ENCODE results near the gene PFKL.

DNA sequence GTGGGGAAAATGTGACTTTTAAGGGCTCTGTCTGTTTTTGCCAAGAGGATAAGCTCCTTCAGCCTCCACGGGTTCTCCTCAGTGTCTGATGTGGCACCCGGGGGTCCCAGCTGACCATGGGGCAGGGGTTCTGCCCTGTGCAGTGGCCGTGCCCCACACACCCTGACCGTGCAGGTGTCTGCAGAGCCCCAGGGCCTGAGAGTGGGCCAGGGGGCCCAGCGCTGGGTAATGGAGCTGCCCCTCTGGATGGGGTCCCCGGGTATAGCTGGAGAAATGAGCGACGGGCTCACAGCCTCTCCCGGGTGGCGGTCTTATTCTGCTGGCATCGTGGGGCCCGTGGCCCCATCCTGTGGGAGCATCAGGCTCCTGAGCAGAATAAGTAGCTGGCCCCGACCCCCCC, 2.9 kb upstream of the PFKL start:
- TF ChIP-seq, protein P1, sequence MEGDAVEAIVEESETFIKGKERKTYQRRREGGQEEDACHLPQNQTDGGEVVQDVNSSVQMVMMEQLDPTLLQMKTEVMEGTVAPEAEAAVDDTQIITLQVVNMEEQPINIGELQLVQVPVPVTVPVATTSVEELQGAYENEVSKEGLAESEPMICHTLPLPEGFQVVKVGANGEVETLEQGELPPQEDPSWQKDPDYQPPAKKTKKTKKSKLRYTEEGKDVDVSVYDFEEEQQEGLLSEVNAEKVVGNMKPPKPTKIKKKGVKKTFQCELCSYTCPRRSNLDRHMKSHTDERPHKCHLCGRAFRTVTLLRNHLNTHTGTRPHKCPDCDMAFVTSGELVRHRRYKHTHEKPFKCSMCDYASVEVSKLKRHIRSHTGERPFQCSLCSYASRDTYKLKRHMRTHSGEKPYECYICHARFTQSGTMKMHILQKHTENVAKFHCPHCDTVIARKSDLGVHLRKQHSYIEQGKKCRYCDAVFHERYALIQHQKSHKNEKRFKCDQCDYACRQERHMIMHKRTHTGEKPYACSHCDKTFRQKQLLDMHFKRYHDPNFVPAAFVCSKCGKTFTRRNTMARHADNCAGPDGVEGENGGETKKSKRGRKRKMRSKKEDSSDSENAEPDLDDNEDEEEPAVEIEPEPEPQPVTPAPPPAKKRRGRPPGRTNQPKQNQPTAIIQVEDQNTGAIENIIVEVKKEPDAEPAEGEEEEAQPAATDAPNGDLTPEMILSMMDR (IDR thresholded peaks at IDR 0.05) = no peak
- no peak for TF ChIP-seq EZH2 (IDR thresholded peaks at IDR 0.05; ENCODE audit: borderline replicate concordance, insufficient read depth, low read depth, low read length, poor library complexity, severe bottlenecking)
